Right lung (tissue), 5 donors: ENCODE results near the gene LRRK2. TPM values are rescaled to one million over a fixed set of nuclear protein-coding genes. Genes with fewer than 3 reads are reported as not detected.
"Not testable (repeated sequence)": the region's sequence is repeated elsewhere in the genome, so short reads cannot be mapped to it uniquely, and the experiment has no call there.

Source experiments
- DNase-seq, 2 donors: peaks; one replicate each; pipeline ENCODE4 v3.0.0-alpha.2; 2013
- polyA plus RNA-seq, 5 donors: library from polyadenylated mRNA; unstranded; fragments of 120-200 nt; gene quantifications; one replicate each; pipeline versions ENCODE4 v1.2.1 to v1.2.3, GENCODE V29; 2013; ENCODE audit warnings: inconsistent platforms in 1 of 5, low replicate concordance in 1 of 5; ENCODE audit not compliant: insufficient read length in 5 of 5, insufficient read depth in 1 of 5

Gene LRRK2
- polyA plus RNA-seq, 5 donors, result 5.0 to 9.4 (median 6.4) TPM

DNA sequence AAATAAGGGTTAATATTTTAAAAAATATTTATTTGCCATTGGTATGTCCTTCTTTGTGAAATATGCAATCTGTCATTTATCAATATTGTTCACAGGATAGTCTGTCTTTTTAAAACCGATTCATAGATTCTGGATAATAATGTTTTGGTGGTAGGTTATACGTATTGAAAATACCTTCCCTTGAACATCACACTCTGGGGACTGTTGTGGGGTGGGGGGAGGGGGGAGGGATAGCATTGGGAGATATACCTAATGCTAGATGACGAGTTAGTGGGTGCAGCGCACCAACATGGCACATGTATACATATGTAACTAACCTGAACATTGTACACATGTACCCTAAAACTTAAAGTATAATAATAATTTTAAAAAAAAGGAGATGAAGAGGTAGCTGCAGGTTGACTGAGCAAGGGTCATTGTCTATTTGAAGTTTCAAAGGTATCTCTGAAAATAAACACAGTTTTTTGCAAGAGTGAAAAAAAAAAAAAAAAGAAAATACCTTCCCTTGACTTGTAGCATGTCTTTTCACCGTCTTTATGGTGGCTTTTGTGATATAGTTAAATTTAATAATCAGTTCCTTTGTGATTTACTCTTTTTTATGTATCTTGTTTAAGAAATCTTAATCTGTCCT is 19.8 kb downstream of the LRRK2 start:
- not testable (repeated sequence) for DNase-seq

DNA sequence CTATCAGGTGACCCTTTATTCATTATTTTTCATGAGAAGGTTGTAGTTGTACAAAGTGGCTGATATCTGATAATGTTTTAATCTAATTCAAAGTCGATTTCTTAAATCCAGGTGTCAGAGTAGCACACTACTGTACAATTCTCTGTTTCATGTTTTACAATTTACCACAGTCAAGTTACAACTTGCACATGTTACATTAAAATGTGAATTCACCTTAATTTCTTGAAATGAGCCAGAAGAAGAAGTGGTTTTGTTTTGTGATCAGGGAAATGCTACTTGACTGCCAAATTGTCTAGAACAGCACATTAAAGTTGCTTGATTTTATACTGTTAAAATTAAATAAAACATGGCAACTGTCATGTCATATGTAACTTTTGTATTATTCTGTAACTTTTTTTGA is 23.2 kb downstream of the LRRK2 start:
- no peak for DNase-seq

DNA sequence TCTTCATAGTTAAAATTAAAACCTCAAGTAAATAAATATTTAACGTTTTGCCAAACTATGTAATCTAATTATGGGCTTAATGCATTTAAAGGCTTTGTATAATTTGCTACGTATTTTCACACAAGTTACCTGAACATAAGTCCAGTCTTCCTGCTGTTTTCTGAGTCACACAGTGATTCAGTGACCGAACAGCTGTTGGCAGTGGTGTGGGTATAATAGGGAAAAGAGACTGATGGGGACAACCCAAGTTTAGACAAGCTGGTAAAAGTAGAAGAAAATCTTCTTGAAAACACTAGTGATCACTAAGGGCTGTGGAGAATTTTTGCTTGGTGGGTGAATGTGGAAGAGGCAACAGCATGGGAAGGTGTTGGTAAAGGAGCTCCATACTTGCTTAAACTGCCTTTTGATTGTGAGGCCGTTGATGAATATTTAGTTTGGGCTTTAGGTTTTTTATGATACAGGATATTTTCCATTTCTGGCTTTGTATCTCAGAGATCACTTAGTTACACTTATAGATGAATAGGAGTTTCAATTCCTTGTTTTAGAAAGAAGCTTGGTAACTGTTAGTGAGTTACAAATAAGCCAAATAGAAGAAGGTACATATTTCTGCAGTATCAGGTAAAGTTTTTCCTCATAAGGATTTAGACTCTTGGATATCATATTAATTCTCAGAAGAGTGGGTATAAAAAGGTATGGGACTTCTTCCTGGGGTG is 23.9 kb downstream of the LRRK2 start:
- DNase-seq, result no peak

DNA sequence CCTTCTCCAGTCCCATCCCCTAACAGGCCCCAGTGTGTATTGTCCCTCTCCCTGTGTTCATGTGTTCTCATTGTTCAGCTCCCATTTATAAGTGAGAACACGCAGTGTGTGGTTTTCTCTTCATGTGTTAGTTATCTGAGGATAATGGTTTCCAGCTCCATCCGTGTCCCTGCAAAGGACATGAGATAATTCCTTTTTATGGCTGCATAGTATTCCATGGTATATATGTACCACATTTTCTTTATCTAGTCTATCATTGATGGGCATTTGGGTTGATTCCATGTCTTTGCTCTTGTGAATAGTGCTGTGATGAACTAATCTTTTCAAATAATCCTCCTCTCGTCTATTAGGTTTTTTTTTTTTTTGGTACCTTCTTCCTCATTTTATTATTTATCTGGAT is 25.9 kb downstream of the LRRK2 start:
- DNase-seq, result not testable (repeated sequence)

DNA sequence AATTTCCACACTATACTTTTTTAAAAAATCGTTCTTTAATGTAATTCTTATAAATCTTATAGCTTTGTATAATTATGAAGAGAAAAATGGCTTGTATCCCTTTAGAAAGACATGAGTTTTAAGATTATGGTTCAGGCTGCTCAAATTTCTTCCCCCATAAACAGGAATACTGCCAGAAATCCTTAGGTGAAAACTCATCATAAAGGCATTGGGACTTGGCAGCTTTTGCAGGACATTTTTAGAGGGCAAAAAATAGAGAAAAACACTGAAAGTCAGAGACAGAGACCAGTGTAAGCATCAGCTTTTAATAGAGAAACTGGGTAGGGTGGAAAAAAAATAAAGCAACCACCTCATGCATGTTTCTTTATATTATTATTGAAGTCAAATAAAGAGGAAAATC is 29.1 kb downstream of the LRRK2 start:
- DNase-seq, result no peak

DNA sequence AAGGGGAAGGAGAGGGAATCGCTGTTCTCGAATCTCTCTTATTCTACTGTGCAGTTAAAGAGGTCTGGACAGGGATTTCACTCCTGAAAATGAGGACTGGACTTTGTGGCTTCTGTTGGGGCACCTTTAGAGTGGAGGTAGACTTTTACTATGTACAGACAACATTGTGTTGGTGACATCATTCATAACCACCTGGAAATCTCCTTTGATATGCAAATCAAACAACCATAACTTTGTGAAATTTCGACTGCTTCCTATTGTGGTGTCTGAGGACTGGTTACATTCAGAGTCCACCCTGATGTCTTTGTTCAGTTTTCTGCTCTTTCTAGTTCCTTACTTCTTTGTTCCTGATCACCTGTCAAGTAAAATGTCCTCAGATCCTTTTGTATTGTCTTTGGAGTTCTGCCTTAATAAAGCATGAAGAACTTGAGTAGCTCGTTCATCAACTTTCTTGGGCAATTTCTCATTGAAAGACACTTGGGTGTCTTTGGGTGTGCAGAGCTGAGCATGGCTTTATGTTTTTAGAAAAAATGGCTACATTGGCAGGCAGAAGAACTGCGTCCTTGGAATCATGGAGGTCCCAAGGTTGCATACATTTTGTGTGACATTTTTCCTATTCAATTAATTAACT is 29.8 kb downstream of the LRRK2 start:
- DNase-seq, result no peak

DNA sequence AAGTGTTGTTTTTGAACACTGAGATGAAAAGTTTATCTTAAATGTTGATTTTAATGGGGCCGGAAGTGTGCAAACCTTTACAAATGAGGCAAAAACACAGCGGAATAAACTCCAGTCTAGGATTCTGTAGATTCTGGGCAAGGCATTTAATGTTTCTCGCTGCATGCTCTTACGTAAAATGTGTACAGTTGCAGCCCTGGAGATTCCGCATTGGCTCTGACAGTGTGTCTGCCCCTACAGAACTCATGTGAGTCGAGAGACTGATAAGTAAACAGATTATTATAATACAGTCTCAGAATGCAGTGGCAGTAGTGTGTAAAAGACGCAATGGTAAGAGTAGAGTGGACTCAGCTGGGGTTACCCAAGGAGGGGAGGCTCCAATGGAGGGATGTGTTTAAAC is 33.6 kb downstream of the LRRK2 start:
- DNase-seq, result peak; percentile 21 to 32

DNA sequence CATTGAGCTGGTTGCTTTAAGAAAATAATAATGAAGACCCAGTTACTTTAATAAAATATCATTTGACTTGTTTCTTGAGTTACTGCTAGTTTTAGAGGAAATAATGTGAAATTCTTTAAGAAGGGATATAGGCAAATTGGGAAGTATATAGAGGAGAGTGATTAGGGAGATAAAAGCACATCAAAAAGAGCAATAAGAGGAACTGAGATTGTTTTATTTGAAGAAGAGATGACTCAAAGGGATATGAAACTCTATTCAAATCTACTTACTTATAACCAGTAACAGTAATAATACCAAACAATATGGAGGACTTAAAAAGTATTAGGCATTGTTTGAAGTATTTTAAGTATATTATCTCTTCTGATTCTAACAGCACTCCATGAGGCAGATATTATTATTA is 37.1 kb downstream of the LRRK2 start:
- no peak for DNase-seq

DNA sequence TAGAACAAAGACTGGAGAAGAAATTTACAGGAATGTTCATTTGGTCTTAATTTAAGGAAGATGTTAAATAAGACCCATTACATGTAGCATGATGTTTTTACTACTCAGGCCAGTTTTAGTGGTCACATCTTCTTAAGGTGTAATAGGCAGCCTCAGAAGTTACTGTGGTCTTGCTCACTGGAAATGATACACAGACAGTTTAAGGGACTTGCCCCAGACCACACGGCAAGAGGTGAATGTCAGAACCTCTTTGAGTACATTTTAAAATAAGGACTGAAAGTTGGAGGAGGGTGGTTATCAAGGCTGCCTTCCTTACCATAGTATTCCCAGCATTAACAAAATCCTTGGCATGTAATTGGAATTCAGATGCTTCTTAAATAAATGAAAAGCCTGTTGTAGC is 37.9 kb downstream of the LRRK2 start:
- DNase-seq, result no peak

DNA sequence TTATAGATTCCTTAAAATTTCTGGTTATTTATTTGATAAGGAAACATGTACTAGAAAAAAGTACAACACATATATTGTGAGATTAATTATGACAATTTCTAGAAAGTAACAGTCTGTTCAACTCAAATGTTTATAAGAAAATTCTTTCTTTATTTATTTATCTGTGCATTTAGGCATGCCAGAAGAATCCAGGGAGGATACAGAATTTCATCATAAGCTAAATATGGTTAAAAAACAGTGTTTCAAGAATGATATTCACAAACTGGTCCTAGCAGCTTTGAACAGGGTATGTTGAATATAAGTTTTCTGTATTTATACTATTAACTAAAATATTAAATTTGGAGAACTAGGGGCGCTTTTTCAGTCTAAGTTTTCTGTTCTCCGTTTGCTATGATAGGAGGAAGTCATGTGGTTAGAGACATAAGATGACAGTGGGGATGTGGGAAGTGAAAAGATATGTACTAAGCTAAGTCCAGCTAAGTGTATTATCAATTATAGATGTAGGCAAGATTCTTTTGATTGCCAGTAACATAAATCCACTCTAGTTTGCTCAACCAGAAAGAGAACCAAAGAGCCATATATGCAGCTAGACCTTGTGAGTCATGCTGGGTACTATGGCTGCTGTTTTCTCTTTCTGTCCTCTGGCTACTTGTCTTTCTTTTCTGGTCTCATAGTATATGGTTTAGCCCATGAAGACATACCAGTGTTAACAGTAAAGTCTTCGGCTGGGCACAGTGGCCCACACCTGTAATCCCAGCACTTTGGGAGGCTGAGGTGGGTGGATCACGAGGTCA is 39.0 kb downstream of the LRRK2 start:
- DNase-seq, result no peak

DNA sequence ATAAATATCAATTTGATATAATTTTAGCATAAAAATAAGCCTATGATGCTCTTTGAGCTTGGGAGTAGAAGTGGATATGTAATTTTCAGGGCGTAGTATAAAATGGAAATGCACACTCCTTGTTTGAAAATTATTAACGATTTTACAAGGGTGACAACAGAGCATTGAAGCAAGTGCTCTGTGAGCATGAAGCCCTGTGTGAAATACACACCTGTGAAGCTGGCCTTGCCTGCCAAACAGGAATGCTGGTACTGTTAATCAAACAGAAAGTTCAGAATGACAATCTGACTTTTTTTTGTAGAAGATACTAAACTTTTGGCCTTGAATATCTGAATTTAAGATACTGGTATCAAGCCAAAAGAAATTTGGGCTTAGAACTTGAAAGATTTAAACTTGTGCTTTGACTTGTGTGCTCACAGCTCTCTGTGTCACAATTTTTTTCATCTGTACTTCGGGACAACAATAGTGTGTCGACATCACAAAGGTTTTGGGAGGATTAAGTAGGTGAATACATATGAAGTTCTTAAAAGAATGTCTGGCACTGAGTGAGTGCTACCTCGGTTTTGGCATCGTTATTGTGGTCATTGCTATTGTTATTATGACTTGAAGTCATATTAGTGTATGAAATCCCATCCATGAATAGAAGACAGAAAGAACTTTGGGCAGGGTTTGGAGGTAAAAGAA is 47.3 kb downstream of the LRRK2 start:
- DNase-seq, result no peak

DNA sequence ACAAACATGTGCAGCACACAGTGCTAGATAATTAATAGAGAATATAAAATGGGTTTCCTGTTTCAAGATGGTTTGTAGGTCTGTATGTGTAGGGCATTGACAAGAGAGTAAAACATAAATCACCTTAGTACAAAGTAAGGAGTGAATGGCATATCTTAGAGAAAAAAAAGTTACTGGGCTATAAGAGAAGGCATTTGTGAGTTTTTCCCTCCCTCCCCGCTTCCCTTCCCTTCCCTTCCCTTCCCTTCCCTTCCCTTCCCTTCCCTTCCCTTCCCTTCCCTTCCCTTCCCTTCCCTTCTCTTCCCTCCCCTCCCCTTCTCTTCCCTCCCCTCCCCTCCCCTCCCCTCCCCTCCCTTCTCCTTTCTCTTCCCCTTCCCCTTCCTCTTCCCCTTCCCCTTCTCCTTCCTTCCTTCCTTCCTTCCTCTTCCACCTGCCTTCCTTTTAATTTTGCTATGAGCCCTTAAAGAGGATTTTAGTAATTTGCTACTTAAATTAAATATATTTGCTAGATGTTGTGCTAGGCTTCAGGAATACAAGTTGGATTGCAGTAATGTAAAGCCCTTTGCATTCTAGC is 57.1 kb downstream of the LRRK2 start:
- no peak for DNase-seq

DNA sequence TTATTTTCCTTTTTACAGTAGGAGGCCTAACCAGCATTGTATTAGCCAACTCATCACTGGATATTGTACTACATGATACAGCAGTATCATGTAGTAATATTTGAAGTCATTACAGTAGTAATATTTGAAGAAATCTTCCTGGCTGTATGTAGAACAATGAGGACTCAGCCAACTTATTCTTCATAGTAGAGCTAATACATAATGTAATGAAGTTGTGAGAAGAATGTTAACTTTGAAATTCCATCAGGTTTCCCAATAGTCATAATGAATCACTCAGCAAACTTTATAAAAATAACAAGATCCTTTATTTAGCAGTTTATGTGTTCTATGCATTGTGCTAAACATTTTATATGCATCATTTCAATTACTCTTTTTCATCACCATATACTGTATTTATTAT is 61.8 kb downstream of the LRRK2 start:
- DNase-seq, result no peak

DNA sequence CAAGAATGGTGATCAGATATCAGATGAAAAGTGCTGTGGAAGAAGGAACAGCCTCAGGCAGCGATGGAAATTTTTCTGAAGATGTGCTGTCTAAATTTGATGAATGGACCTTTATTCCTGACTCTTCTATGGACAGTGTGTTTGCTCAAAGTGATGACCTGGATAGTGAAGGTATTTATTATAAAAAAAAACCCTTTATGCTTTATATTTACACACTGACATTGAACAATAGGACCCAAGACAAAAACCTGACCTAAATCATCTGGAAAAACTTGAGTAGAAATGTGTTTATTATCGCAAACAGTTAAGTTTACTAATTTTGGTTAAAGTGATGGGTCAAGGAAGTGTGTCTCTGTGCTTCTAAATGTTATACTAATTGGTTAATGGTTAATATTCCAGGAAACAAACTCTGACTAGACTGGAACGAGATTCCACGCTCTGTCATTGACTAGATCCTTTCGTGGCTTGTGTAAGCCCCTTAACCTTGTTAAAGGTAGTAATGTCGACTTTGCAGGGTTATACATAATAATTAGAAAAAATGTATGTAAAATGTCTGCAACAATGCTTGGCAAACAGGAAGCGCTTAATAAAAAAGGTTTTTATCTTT is 62.7 kb downstream of the LRRK2 start:
- no peak for DNase-seq

DNA sequence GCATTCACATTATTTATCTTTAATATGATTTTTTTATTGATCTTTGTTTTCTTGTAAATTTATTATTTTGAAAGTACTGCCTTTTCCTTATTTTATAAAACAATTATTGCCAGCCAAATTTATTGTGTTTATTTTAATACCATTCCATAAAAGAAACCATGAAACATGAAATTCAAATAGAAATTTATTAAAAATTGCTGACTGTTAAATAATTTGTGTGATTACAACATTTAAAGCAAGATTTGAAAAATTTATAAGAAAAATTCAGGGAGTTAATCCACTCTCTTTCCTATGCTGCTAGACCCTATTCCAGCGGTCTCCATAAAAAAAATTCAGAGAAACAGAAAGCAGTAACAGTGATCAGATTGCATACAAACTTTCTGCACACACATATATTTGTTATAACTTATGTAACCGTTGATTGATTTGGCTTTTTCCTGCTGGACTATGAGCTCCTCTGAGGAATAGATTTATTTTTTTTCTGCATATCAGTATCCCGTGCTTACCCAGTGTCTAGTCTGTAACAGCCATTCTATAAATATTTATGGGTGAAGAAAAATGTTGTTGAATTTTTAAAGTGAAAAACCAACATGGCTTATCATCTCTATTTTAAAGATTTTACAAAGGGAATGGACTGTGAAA is 68.1 kb downstream of the LRRK2 start:
- DNase-seq, result no peak

DNA sequence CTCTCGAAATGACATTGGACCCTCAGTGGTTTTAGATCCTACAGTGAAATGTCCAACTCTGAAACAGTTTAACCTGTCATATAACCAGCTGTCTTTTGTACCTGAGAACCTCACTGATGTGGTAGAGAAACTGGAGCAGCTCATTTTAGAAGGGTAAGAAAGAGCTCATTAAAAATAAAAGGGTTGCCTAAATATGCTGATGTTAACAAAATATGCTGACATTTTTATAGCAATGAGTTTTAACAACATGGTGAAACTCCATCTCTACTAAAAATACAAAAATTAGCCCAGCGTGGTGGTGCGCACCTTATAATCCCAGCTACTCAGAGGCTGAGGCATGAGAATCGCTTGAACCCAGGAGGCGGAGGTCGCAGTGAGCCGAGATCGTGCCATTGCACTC is 73.5 kb downstream of the LRRK2 start:
- DNase-seq, result no peak

DNA sequence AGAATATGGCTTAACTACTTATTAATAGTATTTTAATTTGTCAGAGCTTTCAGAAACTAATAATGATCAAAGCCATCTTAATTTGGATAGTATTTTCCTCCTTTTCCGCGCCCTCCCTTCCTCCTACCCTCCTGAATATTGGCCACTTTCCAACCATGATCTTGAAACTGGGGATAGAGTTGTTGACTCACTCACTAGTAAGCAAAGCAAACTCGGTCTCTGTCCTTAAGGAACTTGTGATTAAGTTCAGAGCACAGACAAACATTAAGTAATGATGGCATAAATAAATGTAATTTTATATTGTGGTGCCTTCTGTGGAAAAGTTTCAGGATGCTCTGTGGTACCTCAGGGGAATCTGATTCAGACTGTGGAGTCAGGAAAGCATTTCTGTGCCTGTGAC is 75.7 kb downstream of the LRRK2 start:
- DNase-seq, result no peak

DNA sequence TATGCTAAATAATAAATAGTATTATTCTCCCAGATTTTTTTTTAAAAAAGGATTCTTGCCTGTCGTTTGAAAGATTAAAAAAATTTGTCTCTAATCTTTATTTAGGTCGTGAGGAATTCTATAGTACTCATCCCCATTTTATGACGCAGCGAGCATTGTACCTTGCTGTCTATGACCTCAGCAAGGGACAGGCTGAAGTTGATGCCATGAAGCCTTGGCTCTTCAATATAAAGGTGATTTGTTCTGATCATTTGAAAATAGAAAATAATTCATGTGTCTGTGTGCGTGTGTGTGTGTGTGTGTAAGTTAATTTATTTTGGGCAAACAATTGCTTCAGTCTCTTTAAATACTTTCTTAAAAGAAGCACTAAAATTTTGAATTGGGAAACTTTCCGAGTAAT is 84.2 kb downstream of the LRRK2 start:
- no peak for DNase-seq

DNA sequence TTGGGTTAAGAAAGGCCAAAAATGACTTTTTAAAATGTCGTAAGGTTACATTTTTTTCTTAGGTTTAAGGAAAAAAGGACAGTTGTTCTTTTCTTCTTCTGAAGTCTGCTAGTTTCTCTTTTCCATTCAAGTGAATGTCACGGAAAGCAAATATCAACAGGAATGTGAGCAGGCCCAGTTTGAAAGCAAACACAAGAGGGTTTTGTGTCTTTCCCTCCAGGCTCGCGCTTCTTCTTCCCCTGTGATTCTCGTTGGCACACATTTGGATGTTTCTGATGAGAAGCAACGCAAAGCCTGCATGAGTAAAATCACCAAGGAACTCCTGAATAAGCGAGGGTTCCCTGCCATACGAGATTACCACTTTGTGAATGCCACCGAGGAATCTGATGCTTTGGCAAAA is 85.4 kb downstream of the LRRK2 start:
- DNase-seq, result no peak

DNA sequence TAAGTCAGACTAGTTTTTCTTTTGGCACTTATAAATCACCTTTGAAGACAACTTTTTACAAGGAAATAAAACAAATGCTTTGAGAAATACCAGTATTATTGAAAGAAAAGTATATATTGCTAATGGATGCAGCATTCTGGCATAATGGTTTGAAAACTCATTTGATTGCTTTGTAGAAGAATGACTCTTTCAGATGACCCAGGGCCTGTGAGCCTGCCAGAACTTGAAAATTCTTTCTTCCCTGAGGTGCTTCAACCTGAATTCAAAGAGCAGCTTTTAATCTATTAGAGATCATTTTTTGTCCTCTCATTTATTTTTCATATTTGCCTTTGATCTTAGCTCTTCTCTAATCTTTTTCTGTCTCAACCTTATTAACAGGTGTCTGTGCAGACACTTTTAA is 87.4 kb downstream of the LRRK2 start:
- DNase-seq, result no peak
